GM12891 (cell line): Measurements from ENCODE around the gene ACAD10.

ENCODE experiments used
- PAX5 ChIP-seq: IDR thresholded peaks from 2 replicates; pipeline ENCODE4 v1.6.1; 2011; ENCODE audit warnings: low read length, moderate library complexity, mild to moderate bottlenecking; ENCODE audit not compliant: insufficient read depth, severe bottlenecking
- POLR2A ChIP-seq: IDR thresholded peaks from 2 replicates; pipeline ENCODE4 v1.6.1; 2011; ENCODE audit warnings: low read depth, low read length, control low read depth
- POLR2AphosphoS5 ChIP-seq: IDR thresholded peaks from 2 replicates; pipeline ENCODE4 v1.6.1; 2011; ENCODE audit warnings: low read depth, low read length, control low read depth
- SPI1 ChIP-seq: IDR thresholded peaks from 2 replicates; pipeline ENCODE4 v1.6.1; 2011; ENCODE audit warnings: low read depth, low read length, control low read depth
- TAF1 ChIP-seq: IDR thresholded peaks from 2 replicates; pipeline ENCODE4 v1.6.1; 2011; ENCODE audit warnings: low read depth, low read length, control low read depth

- no peak for TF ChIP-seq POLR2AphosphoS5
- TF ChIP-seq PAX5, result no peak
- TF ChIP-seq POLR2A, result no peak
- no peak for TF ChIP-seq TAF1
- TF ChIP-seq SPI1, result no peak
These were observed 95.3 kb downstream of the ACAD10 start for GRCh38 chr12:111781085-111781658.
